ENCODE data around the gene RPS6KA3.

DNA sequence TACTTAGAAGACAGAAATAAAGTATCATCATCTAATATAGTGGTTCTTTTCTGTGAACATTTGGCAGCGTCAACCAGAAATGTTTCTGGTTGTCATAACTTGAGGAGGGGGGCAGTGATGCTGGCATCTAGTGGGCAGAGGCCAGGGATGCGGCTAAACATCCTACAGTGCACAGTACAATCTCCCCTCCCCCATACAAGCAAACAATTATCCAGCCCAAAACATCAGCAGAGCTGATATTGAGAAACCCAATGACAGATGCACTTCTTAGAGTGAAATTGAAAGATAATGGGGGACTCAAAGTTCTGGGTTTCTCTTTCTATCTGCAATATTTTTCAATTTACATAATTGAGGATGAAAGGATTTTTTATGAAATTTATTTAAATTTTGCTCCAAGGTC lies 123.1 kb downstream of the RPS6KA3 start:
- TF ChIP-seq POLR2AphosphoS5 (IDR thresholded peaks at IDR 0.05; ENCODE audit: low read depth, low read length) (no peak), POLR2A (IDR thresholded peaks at IDR 0.05; ENCODE audit: low read depth, low read length) (no peak), TAF1 (IDR thresholded peaks at IDR 0.05; ENCODE audit: borderline replicate concordance, low read depth, low read length) (no peak)
